NCI-H1930 (cell line): Measurements from ENCODE around the gene POU2F1.
"Not testable (repeated sequence)": the region's sequence is repeated elsewhere in the genome, so short reads cannot be mapped to it uniquely, and the experiment has no call there.

Experiments used
- DNase-seq, 2 experiments: peaks; one replicate each; lab custom pipeline; 2025; lab: John Stamatoyannopoulos, UW

Gene POU2F1

DNA sequence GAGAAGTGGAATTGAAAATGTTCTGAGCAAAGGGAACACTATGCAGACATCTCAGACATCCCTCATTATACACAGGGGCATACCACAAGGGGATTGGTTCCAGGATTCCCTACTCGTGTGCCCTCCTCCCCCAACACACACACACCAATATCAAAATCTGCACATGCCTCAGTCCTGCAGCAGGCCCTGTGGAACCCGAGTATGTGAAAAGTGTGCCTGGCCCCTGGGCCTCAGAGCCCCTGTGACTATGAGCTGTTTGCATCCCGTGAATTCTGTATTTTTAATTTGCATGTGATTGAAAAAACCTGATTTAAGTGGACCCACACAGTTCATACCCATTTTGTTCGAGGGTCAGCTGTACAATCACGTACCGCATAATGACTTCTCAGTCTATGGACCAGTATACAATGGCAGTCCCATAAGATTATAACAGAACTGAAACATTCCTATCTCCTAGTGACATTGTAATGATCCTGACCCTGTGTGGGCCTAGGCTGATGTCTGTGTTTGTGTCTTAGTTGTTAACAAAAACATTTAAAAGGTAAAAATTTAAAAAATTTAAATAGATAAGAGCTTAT lies 11.3 kb downstream of the POU2F1 start:
- no peak for DNase-seq

DNA sequence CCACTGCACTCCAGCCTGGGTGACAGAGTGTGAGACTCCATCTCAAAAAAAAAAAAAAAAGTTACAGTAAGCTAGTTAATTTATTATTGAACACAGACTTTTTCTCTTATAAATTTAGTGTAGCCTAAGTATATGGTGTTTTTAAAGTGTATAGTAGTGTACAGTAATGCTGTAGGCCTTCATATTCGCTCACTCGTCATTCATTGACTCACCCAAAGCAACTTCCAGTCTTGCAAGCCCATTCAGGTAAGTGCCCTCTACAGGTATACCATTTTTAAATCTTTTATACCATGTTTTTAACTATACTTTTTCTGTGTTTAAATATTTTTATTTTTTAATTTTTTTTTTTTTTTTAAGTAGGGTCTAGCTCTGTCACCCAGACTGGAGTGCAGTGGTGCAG lies 12.1 kb downstream of the POU2F1 start:
- DNase-seq, result no peak

DNA sequence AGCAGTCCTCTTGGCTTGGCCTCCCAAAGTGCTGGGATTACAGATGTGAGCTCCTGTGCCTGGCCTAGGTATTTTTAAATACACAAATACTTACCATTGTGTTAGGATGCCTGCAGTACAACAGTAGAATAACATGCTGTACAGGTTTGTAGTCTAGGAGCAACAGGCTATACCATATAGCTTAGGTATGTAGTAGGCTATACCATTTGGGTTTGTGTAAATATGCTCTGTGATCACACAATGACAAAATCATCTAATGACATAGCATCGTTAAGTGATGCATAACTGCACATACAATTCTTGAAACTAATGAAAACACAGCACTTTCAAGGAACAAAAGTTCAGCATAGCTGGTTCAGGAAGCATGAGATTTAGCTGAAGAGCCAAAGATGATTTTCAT lies 12.7 kb downstream of the POU2F1 start:
- no peak for DNase-seq

DNA sequence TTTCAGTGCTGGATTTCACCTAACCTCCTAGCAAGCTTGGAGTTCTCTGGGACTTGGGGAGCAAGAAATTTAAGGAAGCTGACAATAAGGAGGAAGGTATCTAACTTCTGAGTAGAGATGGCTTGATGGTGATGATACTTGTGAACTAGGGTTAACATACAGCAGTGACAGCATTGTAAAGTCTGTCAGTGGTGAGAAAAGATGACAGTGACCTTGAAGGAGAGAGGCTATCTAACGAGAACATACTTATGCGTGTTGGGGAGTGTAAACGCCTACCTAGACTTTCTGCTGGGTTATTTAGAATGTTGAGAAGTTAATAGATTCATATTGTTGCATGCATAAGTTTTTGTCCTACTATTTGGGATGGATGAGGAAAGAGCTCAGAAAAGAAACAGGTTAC lies 16.3 kb downstream of the POU2F1 start:
- no peak for DNase-seq

DNA sequence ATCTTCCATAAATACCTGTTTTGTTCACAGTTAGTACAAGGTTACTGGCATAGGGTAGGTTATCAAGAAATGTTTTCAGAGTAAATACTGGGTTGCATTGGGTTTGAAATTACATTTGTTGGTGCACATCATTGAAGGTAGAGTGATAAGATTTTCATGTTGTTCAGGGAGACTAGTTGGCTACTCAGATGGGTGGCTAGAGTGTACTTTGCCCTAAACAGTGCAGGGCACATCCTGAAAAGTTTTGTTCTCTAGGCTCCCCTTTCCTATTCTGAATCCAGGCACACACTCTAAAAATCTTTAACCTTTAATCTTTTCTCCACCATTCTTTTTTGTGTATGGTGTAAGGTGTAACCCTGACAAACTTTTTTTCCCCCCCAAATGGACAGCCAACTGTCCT lies 18.0 kb downstream of the POU2F1 start:
- no peak for DNase-seq

DNA sequence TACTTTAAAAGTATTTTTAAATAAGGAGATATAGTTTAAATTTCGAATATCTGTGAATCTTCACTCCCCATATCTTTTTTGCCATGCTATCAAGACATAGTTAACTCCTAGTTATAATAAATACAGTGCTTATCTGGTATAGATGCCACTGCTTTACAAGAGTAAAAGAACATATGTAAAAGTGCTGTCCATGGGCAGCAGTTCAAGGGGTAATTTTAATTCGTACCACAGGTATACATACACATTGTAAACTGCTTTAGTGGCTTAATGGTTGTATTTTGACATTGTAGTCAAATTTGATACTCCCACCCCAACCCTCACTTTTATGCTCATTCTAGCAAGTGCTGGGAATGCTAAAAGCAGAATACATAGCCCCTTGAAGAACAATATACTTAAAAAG lies 18.6 kb downstream of the POU2F1 start:
- no peak for DNase-seq

DNA sequence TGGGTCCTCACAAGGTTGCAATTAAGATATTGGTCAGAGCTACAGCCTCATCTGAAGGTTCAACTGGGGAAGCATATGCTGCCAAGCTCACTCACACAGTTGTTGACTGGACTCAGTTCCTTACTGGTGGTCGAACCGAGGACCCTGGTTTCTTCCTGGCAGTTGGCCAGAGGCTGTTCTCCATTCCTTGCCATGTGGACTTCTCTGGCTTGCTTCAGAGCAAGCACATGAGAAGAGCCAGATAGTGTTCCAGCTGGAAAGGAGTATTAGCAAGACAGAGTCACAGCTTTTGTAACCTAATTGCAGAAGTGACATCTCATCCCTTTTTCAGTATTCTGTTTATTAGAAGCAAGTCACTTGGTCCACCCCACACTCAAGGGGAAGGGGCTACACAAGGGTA lies 23.6 kb downstream of the POU2F1 start:
- no peak for DNase-seq

DNA sequence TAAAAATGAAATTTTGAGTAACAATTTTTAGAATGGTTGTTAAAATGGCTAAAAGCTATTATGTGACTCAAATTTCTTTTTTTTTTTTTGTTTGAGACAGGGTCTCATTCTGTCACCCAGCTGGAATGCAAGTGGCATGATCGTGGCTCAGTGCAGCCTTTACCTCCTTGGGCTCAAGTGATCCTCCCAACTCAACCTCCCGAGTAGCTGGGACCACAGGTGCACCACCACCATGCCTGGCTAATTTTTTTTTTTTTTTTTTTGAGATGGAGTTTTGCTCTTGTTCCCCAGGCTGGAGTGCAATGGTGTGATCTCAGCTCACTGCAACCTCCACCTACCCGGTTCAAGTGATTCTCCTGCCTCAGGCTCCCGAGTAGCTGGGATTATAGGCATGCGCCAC lies 24.5 kb downstream of the POU2F1 start:
- not testable (repeated sequence) for DNase-seq

DNA sequence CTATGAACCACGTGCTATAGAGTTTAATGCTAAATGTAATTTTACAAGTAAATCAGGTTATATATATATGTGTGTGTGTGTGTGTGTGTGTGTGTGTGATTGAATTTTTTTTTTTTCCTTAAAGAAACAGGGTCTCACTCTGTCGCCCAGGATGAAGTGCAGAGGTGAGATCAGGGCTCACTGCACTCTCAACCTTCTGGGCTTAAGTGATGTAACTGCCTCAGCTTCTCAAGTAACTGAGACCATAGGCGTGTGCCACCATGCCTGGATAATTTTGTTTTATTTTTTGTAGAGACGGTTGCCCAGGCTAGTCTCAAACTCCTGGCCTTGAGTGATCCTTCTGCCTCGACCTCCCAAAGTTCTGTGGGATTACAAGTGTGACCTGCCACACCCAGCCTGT lies 26.3 kb downstream of the POU2F1 start:
- no peak for DNase-seq

DNA sequence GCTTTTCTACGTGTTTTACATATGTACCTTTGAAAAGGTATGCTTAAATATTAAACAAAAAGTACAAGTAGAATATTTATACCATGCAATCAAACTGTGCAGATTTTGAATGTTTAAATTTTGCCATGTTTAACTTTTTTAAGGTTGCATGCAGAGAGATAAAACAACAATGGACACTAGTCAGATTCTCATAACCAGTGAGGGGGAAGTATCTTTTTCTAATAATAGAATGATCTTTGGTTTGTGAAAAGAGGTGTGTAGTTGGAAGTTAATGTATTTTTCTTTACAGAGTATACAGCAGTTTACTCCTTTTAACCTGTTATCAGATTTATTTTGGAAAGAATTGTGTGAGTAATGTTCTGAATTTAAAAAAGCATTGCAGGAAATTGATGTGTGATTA lies 27.1 kb downstream of the POU2F1 start:
- DNase-seq, result no peak

DNA sequence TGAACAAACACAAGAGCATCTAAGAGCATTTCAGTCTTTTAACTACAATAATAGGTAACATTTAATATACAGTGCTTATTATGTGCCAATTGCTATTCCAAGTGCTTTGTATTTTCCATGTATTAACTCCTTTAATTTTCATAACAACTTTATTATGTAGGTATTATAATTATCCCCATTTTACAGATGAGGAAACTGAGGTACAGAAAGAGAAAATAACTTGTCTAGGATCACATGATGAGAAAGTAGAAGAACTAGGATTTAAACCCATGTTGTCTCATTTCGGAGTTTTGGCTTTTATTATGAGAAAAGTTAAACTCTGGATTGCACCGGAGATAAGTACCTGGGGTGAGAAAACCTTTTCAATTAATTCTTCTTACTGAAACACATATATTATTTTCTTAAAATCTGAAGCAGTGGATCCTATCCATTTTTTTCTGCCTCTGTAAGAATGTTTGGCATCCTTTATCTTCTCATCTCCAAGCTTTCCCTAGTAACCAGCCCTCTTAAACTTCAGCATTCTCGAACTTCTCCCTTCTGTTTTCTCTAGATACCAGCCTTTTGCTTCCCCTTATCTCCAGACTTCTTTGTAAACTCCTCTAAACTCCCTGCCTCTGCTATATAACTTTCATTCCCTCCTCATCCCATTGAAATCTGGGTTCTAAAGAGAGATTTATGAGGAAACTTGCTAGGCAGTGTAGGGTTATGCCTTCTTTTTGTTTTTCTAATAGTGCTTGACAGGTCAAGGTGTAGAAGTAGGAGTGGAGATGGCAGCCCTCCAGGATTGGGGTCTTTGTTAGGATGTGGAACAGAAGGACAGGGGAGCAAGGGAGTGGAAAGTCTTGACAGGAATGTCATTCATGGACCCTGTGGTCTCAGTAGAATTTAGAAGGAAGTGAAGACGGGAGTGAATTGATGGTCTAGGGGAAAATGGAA lies 28.3 kb downstream of the POU2F1 start:
- DNase-seq, result no peak

DNA sequence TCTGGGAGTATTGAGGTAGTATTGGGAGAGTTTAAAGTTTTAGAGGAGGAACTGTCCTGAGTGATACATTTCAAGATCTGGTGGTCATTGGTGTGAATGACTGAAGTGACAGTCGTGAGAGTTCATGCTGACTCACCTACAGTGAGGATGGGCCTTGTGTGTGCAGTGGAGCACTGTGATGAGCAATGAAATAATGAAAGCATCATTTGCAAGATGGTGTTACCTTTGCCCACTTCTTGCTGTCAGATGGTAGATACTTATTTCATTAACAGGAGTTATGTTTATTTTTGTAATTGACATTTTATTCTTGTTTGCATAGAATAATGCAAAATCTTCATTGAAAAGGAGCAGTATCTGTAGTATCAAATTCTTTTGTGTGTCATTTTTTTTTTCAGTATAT lies 29.0 kb downstream of the POU2F1 start:
- no peak for DNase-seq

DNA sequence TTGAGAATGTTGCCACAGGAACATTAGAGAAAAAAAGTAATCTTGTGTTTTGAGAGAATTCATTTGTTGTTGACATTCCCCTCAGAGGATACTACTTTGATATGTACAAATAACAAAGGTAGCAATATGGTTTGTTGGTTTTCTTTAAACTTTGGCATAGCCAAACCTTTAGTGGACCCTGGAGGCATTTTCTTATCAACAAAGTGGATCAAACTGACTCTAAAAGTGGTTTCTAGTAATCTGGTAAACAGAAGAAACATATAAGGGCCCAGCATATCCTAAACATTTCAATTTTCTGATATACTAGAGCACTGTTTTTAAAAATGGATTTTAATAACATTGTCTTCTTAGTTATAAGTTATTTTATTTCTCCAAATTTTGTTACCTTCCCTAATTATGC lies 29.8 kb downstream of the POU2F1 start:
- DNase-seq, result no peak

DNA sequence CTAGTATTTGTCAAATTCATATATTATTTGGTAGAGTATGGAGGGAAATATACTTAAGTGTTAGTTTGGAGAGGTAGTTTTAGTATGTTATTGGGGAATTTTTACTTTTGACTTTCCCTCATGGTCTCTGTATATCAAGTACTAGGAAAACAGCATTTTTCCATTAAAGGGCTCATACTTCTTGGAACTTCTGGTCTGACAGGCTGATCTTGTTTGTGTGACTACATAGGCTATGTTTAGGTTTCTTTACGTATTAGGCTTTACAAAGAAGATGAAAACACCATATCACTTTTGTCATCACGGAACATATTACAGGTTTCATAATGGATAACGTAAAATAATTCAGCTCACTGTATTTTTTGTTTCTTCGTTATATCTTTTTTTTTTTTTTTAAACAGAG lies 30.8 kb downstream of the POU2F1 start:
- DNase-seq, result no peak

DNA sequence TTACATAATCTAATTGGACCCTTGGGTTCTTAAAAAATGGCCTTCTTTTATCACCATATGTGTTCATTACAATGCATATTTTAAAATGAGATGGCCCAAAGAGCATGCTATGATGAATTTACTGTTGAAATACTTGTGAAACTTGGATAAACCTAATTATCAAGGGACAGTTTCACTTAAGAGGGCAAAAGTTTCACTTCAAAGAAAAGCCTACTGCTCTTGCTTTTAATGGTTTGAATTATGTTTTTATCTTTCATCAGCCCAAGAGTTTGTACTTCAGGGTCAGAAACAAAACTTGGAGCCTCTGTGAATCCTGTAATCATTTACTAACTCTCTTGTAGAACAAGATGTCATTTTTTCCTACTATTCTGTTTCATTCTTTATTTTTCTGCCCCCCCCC lies 32.3 kb downstream of the POU2F1 start:
- no peak for DNase-seq

DNA sequence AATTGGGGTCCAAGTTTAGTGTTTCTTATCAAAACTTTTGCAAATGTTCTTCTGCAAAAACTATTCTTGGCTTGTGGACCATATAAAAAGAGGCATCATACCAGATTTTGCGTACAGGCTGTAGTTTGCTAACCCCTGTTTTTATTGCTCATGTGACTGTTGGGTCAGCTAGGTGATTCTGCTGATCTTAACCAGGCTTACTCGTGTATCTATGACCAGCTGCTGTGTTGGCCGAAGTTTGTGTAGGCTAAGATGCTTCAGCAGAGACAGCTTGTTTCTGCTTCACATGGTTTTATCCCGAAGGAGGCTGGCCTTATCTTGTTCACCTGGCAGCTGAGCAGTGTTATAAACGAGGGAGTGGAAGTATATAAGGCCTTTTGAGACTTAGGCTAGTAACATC lies 38.2 kb downstream of the POU2F1 start:
- no peak for DNase-seq

DNA sequence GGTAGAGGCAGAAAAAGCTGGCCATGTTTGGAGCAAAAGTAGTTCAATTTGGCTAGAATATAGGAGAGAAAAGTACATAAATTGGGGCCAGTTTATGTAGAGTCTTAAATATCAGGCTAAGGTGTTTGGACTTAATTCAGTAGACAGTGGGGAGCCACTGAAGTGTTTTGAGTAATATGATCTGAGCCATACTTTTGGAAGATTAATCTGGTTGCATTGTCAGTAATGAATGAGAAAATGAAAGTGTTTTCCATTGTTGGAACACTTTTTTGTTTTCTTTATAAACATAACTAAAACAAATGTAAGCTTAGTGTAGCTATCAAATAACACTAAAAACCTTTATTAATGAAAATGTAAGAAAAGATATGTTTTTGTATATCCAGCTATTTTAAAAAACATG lies 42.1 kb downstream of the POU2F1 start:
- no peak for DNase-seq

DNA sequence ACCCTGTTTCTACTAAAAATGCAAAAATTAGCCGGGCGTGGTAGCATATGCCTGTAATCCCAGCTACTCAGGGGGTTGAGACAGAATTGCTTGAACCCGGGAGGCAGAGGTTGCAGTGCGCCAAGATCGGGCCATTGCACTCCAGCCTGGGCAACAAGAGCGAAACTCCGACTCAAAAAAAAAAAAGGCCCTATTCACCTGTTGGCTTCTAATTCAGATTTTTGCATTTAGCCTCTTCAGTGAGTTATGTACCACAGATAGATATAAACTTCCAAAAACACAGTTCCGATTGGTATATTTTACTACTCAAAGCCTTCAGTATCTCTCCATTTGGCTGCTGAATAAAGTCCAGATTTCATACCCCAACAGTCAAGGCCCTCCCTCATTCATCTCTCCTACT lies 42.7 kb downstream of the POU2F1 start:
- no peak for DNase-seq

DNA sequence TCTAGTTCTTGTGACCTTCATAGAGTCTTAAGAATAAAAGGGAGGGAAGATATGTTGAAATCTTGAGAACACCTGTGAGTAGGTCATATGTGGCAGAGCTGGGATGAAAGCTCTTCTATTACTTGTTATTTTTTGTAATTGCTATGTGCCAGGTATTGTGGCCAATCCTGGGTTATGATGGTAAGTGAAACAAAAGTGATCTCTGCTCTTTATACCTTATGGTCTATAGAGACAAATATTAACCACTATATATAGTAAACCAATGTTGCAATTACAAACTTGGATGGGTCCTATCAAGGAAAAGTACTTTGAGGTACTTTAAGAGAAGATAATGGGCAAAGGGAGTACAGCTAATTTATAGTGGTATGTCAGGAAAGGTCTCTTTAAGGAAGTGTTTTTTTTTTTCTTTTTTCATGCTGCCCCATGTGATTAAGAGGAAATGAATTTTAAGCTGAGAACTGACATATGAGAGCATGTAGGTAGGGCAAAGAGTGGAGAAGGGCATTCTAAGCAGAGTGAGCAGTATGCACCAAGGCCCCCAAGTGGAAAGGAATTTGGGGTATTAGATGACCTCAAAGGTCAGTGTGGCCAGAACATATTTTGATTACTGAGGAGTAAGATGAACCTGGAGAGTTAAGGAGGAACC lies 43.3 kb downstream of the POU2F1 start:
- no peak for DNase-seq

DNA sequence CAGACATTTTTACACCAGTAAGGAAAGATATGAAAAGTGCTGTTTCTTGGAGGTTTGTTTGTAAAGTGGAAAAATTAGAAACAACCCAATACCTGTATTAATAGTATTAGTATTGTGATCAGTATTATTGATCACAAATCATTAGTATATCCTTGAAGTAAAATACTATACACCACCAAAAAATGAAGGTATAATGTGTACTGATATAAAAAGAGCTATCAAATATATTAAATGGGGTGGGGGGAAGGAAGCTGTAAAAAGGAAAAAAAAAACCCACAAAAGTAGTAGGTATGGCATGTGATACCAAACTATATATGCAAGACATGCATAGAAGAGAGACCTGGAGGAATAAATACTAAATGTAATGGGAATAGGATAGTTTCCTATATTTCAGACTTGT lies 46.3 kb downstream of the POU2F1 start:
- DNase-seq, result no peak

DNA sequence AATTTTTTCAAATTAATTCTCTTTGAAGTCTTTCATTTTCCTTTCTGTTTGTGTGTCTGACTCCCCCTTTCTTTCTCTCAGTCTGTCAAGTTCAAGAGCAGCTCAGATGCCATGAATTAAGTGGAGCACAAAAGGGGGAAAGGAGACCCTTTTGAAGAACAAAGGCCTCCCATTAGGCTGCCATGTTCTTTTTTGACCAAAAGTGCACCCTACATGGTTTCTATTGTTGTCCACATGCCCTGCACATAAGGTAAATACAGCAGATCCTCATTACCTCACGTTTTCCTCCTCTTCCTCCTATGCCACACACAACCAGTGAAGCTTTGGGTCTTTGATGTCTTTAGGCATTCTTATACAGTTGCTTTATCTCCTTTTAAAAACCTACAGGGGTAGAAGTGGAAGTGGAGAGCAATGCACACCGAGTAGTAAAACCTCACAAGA lies 47.7 kb downstream of the POU2F1 start:
- no peak for DNase-seq

DNA sequence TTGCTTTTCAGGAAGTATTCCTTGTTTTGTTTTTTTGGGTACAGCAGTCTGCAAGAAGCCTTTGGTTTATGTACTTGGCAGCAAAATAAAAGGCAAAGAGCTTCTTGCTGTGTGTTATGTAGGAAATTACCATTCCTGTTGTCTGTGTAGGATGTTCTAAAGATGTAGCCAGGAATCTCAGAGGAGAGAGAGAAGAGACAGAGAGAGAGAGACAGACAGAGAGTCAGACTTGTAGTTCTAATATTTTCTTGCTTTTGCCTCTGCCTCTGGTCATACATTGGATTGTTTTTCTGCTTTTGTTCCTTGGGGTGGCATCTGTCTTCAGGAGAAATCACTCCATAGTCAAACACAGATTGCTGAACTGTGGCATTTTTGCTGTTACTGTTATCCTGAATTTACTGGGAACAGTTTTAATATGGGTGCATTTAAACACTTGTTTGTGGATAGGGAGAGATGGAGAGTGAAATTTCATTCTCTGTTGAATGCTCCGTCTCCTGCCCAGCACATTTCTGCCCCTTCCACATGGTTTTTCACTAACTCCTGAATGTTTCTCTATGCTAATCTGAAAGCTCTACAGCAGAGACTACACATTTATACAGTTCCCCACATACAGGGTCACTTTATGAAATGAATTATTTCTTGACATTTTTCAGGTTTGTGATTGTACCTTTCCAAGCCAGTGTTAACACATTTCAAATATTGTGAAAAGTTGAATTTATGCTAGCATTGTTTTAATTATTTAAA lies 49.8 kb downstream of the POU2F1 start:
- no peak for DNase-seq
